K562 (cell line): ENCODE measurements around the gene DAPK1. TPM values are rescaled to one million over a fixed set of nuclear protein-coding genes. Genes with fewer than 3 reads are reported as not detected.

Experiments used
- ATAC-seq: fragments of 200-7000 bp; cut with Tn5 transposase; 3 replicates; pipeline ENCODE4 v1.9.1; 2020; ENCODE audit warnings: moderate library complexity
- BruUV-seq: library from RNA; stranded (reverse); fragments of 400-500 nt; replicated peaks from 2 replicates; lab custom pipeline; 2021; lab: Mats Ljungman, UMichigan
- CTCF ChIA-PET: fragments of 300-600 bp; formaldehyde crosslinking; extraction: SDS; loops from one replicate; lab custom pipeline; 2021; ENCODE audit warnings: low intra/inter-chr PET ratio; lab: Yijun Ruan, JAX
- POLR2A ChIA-PET: fragments of 300-600, 350-650 bp; sonication (Branson Sonifier 250); formaldehyde crosslinking; extraction: SDS; loops from one replicate; lab custom pipeline; 2021; ENCODE audit warnings: antibody characterized with exemption, inconsistent platforms; lab: Yijun Ruan, JAX
- DNase-seq, 4 experiments: peaks; one replicate each; pipeline versions ENCODE4 v3.0.0 to v3.0.0-alpha.2; 2011 to 2018; ENCODE audit warnings: low spot score in 3 of 4, mixed read lengths in 3 of 4; ENCODE audit errors: extremely low read depth in 1 of 4
- FAIRE-seq: peaks from 2 replicates; lab custom pipeline; 2011; peaks lifted over from hg19 to GRCh38; lab: Jason Lieb, UNC
- H2AFZ ChIP-seq: 2 replicates; pipeline ENCODE4 v1.6.0; 2011; ENCODE audit warnings: low read depth, low read length, control low read depth, inconsistent platforms
- H3K27ac ChIP-seq: fragments of 200-600 bp; 3 replicates; pipeline ENCODE4 v1.8.0; 2011; ENCODE audit warnings: low read depth, mild to moderate bottlenecking, control low read depth, inconsistent platforms, low read length, moderate library complexity, mixed read lengths; ENCODE audit errors: extremely low read depth
- H3K27me3 ChIP-seq, 2 experiments: fragments of 300-600 bp in 1 of 2; 2 replicates in 1 of 2; 3 replicates in 1 of 2; pipeline versions ENCODE4 v1.6.0 to v1.8.0; 2011; ENCODE audit warnings: inconsistent platforms in 2 of 2, low read length in 2 of 2, mild to moderate bottlenecking in 1 of 2, mixed read lengths in 1 of 2, moderate library complexity in 1 of 2; ENCODE audit not compliant: control insufficient read depth in 2 of 2, insufficient read depth in 2 of 2
- H3K36me3 ChIP-seq: fragments of 300-600 bp; 3 replicates; pipeline ENCODE4 v1.8.0; 2011; ENCODE audit warnings: mild to moderate bottlenecking, low read length, inconsistent platforms; ENCODE audit not compliant: control insufficient read depth, insufficient read depth
- H3K4me1 ChIP-seq, 2 experiments: fragments of 200-600 bp in 1 of 2; replicated peaks in 1 of 2; 2 replicates in 1 of 2; 3 replicates in 1 of 2; pipeline versions ENCODE4 v1.5.1 to v1.8.0; 2011; ENCODE audit warnings: inconsistent platforms in 2 of 2, low read length in 2 of 2, mild to moderate bottlenecking in 1 of 2, mixed read lengths in 1 of 2, moderate library complexity in 1 of 2; ENCODE audit not compliant: control insufficient read depth in 2 of 2, insufficient read depth in 2 of 2
- H3K4me2 ChIP-seq: 2 replicates; pipeline ENCODE4 v1.6.1; 2011; ENCODE audit warnings: low read length, control low read depth, inconsistent platforms, mixed read lengths; ENCODE audit not compliant: insufficient read depth
- H3K4me3 ChIP-seq: fragments of 200-600 bp; sonication (generic), shearing (Covaris generic); 2 replicates; pipeline ENCODE4 v1.5.1; 2016; ENCODE audit warnings: control low read depth, inconsistent platforms
- H3K79me2 ChIP-seq: fragments of 200-600 bp; 3 replicates; pipeline ENCODE4 v1.8.0; 2011; ENCODE audit warnings: low read length, inconsistent platforms; ENCODE audit not compliant: control insufficient read depth, insufficient read depth
- H3K9ac ChIP-seq, 2 experiments: 2 replicates each; pipeline versions ENCODE4 v1.6.0 to v1.6.1; 2011; ENCODE audit warnings: low read depth in 2 of 2, low read length in 2 of 2, control low read depth in 1 of 2, inconsistent platforms in 1 of 2, mild to moderate bottlenecking in 1 of 2, mixed read lengths in 1 of 2; ENCODE audit not compliant: insufficient read depth in 1 of 2
- H3K9me1 ChIP-seq: one replicate; pipeline ENCODE4 v1.6.0; 2011; ENCODE audit warnings: inconsistent platforms, mild to moderate bottlenecking, low read length, moderate library complexity; ENCODE audit not compliant: control insufficient read depth, insufficient read depth
- H3K9me3 ChIP-seq: replicated peaks from 2 replicates; pipeline ENCODE4 v1.5.1; 2011; ENCODE audit warnings: low read depth, low read length, inconsistent platforms; ENCODE audit not compliant: control insufficient read depth, insufficient read depth
- H4K20me1 ChIP-seq: replicated peaks from 2 replicates; pipeline ENCODE4 v1.6.1; 2011; ENCODE audit warnings: low read length, inconsistent platforms, mixed read lengths; ENCODE audit not compliant: control insufficient read depth, insufficient read depth
- BCL6 ChIP-seq: fragments of 250-450 bp; sonication (Bioruptor Pico); IDR thresholded peaks from 2 replicates; pipeline ENCODE4 v1.4.0; 2020
- CBFA2T2 ChIP-seq: fragments of 450-650 bp; conservative IDR thresholded peaks from 2 replicates; pipeline ENCODE4 v1.6.1; 2017; ENCODE audit warnings: mild to moderate bottlenecking
- KDM2B ChIP-seq: fragments of 250-450 bp; sonication (Bioruptor Pico); IDR thresholded peaks from 2 replicates; pipeline ENCODE4 v1.8.0; 2021; ENCODE audit warnings: mild to moderate bottlenecking, moderate library complexity
- KLF16 ChIP-seq: IDR thresholded peaks from 2 replicates; pipeline ENCODE4 v1.6.1; 2016; ENCODE audit warnings: antibody characterized with exemption
- MCM7 ChIP-seq, 2 experiments: fragments of 450-650 bp; IDR thresholded peaks; 2 replicates each; pipeline ENCODE4 v1.6.1; 2016 to 2018
- MTA2 ChIP-seq: fragments of 450-650 bp; IDR thresholded peaks from 2 replicates; pipeline ENCODE4 v1.6.1; 2016; ENCODE audit warnings: low read depth
- NCOA6 ChIP-seq: fragments of 450-650 bp; IDR thresholded peaks from 2 replicates; pipeline ENCODE4 v1.6.1; 2017; ENCODE audit warnings: mild to moderate bottlenecking
- POLR2A ChIP-seq: fragments of 450-650 bp; conservative IDR thresholded peaks from 2 replicates; pipeline ENCODE4 v1.6.1; 2016
- PTTG1 ChIP-seq: fragments of 450-650 bp; IDR thresholded peaks from 2 replicates; pipeline ENCODE4 v1.6.1; 2016; ENCODE audit warnings: low read depth, mild to moderate bottlenecking, missing genetic modification characterization, missing compliant biosample characterization
- RAD21 ChIP-seq, 2 experiments: fragments of 250-450 bp in 1 of 2; fragments of 450-650 bp in 1 of 2; sonication (Bioruptor Pico) in 1 of 2; formaldehyde crosslinking in 1 of 2; IDR thresholded peaks in 1 of 2; conservative IDR thresholded peaks in 1 of 2; 2 replicates each; pipeline versions ENCODE4 v1.4.0 to v1.8.0; 2020 to 2022; ENCODE audit warnings: mild to moderate bottlenecking in 2 of 2, moderate library complexity in 1 of 2
- SETDB1 ChIP-seq: IDR thresholded peaks from one replicate; pipeline ENCODE4 v1.6.1; 2012; ENCODE audit warnings: low read length, control low read depth, inconsistent platforms
- SMAD3 ChIP-seq: fragments of 450-650 bp; formaldehyde crosslinking; conservative IDR thresholded peaks from 2 replicates; pipeline ENCODE4 v1.4.0; 2020; ENCODE audit warnings: mild to moderate bottlenecking
- STAT5A ChIP-seq: IDR thresholded peaks from 2 replicates; pipeline ENCODE4 v1.6.1; 2012; ENCODE audit warnings: low read length, inconsistent platforms, borderline replicate concordance
- ZKSCAN8 ChIP-seq: fragments of 200-800 bp; sonication (Bioruptor generic); IDR thresholded peaks from 2 replicates; pipeline ENCODE4 v1.6.1; 2016; ENCODE audit warnings: missing genetic modification characterization, missing compliant biosample characterization
- ZNF311 ChIP-seq: fragments of 250-450 bp; sonication (Bioruptor Pico); IDR thresholded peaks from 2 replicates; pipeline ENCODE4 v1.4.0; 2020; ENCODE audit warnings: mild to moderate bottlenecking, moderate library complexity
- WGBS: fragments of 100-300 bp; shearing (Covaris generic); methylation state at CpG from one replicate; pipeline ENCODE4 v1.1.6; 2016; ENCODE audit warnings: low coverage, mixed read lengths; ENCODE audit not compliant: insufficient coverage; ENCODE audit errors: missing lambda C conversion rate; 5-methylcytosine and 5-hydroxymethylcytosine counted together
- in situ Hi-C: fragments of 300-500 bp; cut with MboI; formaldehyde crosslinking; loops from 4 replicates; pipeline ENCODE4 v1.15.0; 2018; ENCODE audit warnings: inconsistent platforms, mixed read lengths
- intact Hi-C: fragments of 100-400 bp; cut with micrococcal nuclease; formaldehyde crosslinking; loops from 2 replicates; pipeline ENCODE4 v1.14.2; 2022
- polyA plus RNA-seq, 8 experiments: library from polyadenylated mRNA; depleted of rRNA in 4 of 8; stranded (reverse) in 5 of 8; unstranded in 3 of 8; fragments of >200 nt; fragmentation: Nextera tagmentation in 2 of 8; fragmentation: Illumina TruSeq in 1 of 8; extraction: Ambion mirVana in 2 of 8; extraction: Trizol in 1 of 8; gene quantifications; 2 replicates each; pipeline versions ENCODE4 v1.2.1 to v1.2.3, GENCODE V29; 2011 to 2014; ENCODE audit warnings: inconsistent platforms in 1 of 8, missing spikeins in 1 of 8
- total RNA-seq, 7 experiments: library from RNA; depleted of rRNA in 6 of 7; stranded (reverse); fragments of >200 nt in 6 of 7; fragmentation: Illumina TruSeq in 2 of 7; extraction: Trizol in 2 of 7; gene quantifications; 2 replicates each; pipeline versions ENCODE4 v1.2.1 to v1.2.3, GENCODE V29; 2011 to 2021; ENCODE audit warnings: low replicate concordance in 1 of 7
- TF ChIP-seq, protein P1 (sequence below), 2 experiments: fragments of 450-650 bp in 1 of 2; sonication (generic) in 1 of 2; formaldehyde crosslinking in 1 of 2; IDR thresholded peaks in 1 of 2; conservative IDR thresholded peaks in 1 of 2; 2 replicates each; pipeline versions ENCODE4 v1.6.1 to v1.8.1; 2016 to 2023; ENCODE audit warnings: mild to moderate bottlenecking in 2 of 2, moderate library complexity in 2 of 2, inconsistent platforms in 1 of 2, missing genetic modification reagents in 1 of 2
- TF ChIP-seq, protein P2 (sequence below): fragments of 250-450 bp; sonication (Bioruptor Pico); IDR thresholded peaks from 2 replicates; pipeline ENCODE4 v1.8.0; 2021; ENCODE audit warnings: borderline replicate concordance, mild to moderate bottlenecking, moderate library complexity; ENCODE audit not compliant: poor library complexity, severe bottlenecking
- TF ChIP-seq, protein P3 (sequence below): fragments of 450-650 bp; IDR thresholded peaks from one replicate; pipeline ENCODE4 v1.6.1; 2018; ENCODE audit warnings: mild to moderate bottlenecking, moderate library complexity; ENCODE audit not compliant: partially characterized antibody
- TF ChIP-seq, protein P4 (sequence below): fragments of 450-650 bp; IDR thresholded peaks from 2 replicates; pipeline ENCODE4 v1.7.0; 2016; ENCODE audit warnings: borderline replicate concordance

The DAPK1 gene
- total and polyA plus RNA-seq, 9 of the 15 experiments (the other 6 are each of a cell fraction or from before 2014, with no cell fraction given) = 1.7 to 26.4 (median 15.8) TPM

DNA sequence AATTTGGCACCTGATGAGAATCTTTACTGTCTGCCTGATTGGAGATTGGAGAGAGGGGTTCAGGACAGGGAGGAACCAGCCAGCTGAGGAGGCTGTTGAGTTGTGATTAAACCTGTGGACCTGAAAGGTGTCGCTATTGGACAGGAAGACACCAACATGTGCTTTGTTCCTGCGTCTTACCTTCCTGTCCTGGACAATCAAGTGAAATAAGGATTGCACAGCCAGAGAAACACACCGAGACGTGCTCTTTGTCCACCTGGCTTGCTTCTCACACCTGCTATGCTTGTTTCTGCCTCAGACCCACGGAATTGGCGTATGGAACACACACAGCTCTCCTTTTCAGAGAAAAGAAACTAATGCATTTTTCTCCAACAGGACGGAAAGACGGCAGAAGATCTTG, 170.6 kb downstream of the DAPK1 start (continued):
- TF ChIP-seq, protein P1, sequence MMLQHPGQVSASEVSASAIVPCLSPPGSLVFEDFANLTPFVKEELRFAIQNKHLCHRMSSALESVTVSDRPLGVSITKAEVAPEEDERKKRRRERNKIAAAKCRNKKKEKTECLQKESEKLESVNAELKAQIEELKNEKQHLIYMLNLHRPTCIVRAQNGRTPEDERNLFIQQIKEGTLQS (IDR thresholded peaks at IDR 0.05) = no peak
- TF ChIP-seq, protein P1 (CRISPR knock-in tag; conservative IDR thresholded peaks at IDR 0.05) = no peak
- no peak for TF ChIP-seq RAD21 (CRISPR knock-in tag; conservative IDR thresholded peaks at IDR 0.05 in 1 of 2, IDR thresholded peaks at IDR 0.05 in 1 of 2)
- TF ChIP-seq MTA2 = no peak
- TF ChIP-seq, all 486 proteins: peak for 0

DNA sequence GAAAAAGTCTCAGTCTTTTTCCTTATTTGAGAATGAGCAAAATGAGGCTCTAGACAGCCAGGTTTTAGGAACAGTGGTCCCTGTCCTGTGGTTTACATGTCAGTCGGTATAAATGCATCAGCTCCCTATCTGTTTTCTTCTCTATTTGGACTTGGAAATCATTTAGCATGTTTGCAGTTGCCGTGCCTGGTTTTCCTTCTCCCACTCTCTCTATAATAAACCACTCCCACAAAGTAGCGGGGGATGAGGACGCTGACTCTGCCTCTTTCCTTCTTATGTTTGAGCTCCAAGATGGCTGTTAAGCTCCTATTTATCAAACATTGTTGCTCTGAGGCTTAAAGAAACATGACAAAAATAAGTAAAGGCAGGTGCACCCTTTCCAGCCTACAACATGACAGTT, 171.1 kb downstream of the DAPK1 start:
- Histone ChIP-seq H3K4me1 (peaks cover 3 to 4% of the 10 kb centered on the region in 2 experiments; a peak in 2 of 5 replicates), H3K9me3 (no peaks in the 10 kb centered on the region; the same call in none of the 2 replicates), H3K9me1 (no peaks in the 10 kb centered on the region), H3K9ac (no peak overlapping the region), H3K27ac (no peak overlapping the region), H4K20me1 (no peaks in the 10 kb centered on the region), H3K79me2 (no peaks in the 10 kb centered on the region), H3K4me2 (no peak overlapping the region), H2AFZ (no peak overlapping the region), H3K36me3 (peaks cover 11% of the 10 kb centered on the region; the same call in 2 of the 3 replicates), H3K27me3 (no peaks in the 10 kb centered on the region), H3K4me3 (no peak overlapping the region)
- ATAC-seq = no peak
- FAIRE-seq = no peak
- no peak for DNase-seq
- POLR2A ChIA-PET = no interaction called here
- intact Hi-C loops = loop anchor here (10.0 kb wide), 1 partner anchor 174 kb away; the partner anchor contains the start of gene DAPK1
- BruUV-seq = no TSS peak
- CTCF ChIA-PET = no interaction called here
- WGBS = 67% methylated on average over 4 of the region's 4 CpGs
- in situ Hi-C loops = loop anchor here (25.0 kb wide), 1 partner anchor 1231 kb away; no protein-coding TSS in a partner anchor
- TF ChIP-seq BCL6 (CRISPR knock-in tag) = no peak
- TF ChIP-seq MCM7 (IDR thresholded peaks at IDR 0.05) = no peak
- no peak for TF ChIP-seq STAT5A
- TF ChIP-seq, protein P2, sequence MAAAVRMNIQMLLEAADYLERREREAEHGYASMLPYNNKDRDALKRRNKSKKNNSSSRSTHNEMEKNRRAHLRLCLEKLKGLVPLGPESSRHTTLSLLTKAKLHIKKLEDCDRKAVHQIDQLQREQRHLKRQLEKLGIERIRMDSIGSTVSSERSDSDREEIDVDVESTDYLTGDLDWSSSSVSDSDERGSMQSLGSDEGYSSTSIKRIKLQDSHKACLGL = no peak
- TF ChIP-seq NCOA6 = no peak
- TF ChIP-seq CBFA2T2 = no peak
- no peak for TF ChIP-seq ZKSCAN8
- no peak for TF ChIP-seq PTTG1
- TF ChIP-seq ZNF311 (CRISPR knock-in tag) = no peak
- TF ChIP-seq SMAD3 (CRISPR knock-in tag) = no peak
- TF ChIP-seq, protein P3, sequence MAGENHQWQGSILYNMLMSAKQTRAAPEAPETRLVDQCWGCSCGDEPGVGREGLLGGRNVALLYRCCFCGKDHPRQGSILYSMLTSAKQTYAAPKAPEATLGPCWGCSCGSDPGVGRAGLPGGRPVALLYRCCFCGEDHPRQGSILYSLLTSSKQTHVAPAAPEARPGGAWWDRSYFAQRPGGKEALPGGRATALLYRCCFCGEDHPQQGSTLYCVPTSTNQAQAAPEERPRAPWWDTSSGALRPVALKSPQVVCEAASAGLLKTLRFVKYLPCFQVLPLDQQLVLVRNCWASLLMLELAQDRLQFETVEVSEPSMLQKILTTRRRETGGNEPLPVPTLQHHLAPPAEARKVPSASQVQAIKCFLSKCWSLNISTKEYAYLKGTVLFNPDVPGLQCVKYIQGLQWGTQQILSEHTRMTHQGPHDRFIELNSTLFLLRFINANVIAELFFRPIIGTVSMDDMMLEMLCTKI = no peak
- TF ChIP-seq, protein P4, sequence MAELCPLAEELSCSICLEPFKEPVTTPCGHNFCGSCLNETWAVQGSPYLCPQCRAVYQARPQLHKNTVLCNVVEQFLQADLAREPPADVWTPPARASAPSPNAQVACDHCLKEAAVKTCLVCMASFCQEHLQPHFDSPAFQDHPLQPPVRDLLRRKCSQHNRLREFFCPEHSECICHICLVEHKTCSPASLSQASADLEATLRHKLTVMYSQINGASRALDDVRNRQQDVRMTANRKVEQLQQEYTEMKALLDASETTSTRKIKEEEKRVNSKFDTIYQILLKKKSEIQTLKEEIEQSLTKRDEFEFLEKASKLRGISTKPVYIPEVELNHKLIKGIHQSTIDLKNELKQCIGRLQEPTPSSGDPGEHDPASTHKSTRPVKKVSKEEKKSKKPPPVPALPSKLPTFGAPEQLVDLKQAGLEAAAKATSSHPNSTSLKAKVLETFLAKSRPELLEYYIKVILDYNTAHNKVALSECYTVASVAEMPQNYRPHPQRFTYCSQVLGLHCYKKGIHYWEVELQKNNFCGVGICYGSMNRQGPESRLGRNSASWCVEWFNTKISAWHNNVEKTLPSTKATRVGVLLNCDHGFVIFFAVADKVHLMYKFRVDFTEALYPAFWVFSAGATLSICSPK = no peak
- TF ChIP-seq KDM2B (CRISPR knock-in tag) = no peak
- no peak for TF ChIP-seq SETDB1
- TF ChIP-seq KLF16 = no peak
- TF ChIP-seq POLR2A = no peak
